GM12874 (cell line): ENCODE results near the gene PRB4.

ENCODE experiments used
- TF ChIP-seq, protein P1 (sequence below): IDR thresholded peaks from 2 replicates; pipeline ENCODE4 v1.5.1; 2011; ENCODE audit warnings: low read depth, mild to moderate bottlenecking, control low read depth, low read length, moderate library complexity; ENCODE audit not compliant: insufficient read depth

The PRB4 gene

GRCh38 chr12:11269607-11270006, 40.6 kb downstream of the PRB4 start, which contains the start of gene PRB3:
Gene PRB3 (minus strand): TSS chr12:11269707. CDS start chr12:11269669, 38 bp downstream.
- TF ChIP-seq, protein P1, sequence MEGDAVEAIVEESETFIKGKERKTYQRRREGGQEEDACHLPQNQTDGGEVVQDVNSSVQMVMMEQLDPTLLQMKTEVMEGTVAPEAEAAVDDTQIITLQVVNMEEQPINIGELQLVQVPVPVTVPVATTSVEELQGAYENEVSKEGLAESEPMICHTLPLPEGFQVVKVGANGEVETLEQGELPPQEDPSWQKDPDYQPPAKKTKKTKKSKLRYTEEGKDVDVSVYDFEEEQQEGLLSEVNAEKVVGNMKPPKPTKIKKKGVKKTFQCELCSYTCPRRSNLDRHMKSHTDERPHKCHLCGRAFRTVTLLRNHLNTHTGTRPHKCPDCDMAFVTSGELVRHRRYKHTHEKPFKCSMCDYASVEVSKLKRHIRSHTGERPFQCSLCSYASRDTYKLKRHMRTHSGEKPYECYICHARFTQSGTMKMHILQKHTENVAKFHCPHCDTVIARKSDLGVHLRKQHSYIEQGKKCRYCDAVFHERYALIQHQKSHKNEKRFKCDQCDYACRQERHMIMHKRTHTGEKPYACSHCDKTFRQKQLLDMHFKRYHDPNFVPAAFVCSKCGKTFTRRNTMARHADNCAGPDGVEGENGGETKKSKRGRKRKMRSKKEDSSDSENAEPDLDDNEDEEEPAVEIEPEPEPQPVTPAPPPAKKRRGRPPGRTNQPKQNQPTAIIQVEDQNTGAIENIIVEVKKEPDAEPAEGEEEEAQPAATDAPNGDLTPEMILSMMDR = no peak

- TF ChIP-seq, protein P1 = no peak
Measured at GRCh38 chr12:11264501-11264900, 45.7 kb downstream of the PRB4 start.
